Stimulated activated CD8-positive, alpha-beta memory T cell treated with anti-CD3 and anti-CD28 coated beads, Interleukin-4, amount 100 ng/mL, for 24 hours (primary cell): Measurements from ENCODE around the gene FILIP1.
"Not testable (repeated sequence)": the region's sequence is repeated elsewhere in the genome, so short reads cannot be mapped to it uniquely, and the experiment has no call there.

ENCODE experiments used
- DNase-seq: peaks from one replicate; pipeline ENCODE4 v3.0.0-alpha.2; 2020; ENCODE audit warnings: low read depth

FILIP1 gene

DNA sequence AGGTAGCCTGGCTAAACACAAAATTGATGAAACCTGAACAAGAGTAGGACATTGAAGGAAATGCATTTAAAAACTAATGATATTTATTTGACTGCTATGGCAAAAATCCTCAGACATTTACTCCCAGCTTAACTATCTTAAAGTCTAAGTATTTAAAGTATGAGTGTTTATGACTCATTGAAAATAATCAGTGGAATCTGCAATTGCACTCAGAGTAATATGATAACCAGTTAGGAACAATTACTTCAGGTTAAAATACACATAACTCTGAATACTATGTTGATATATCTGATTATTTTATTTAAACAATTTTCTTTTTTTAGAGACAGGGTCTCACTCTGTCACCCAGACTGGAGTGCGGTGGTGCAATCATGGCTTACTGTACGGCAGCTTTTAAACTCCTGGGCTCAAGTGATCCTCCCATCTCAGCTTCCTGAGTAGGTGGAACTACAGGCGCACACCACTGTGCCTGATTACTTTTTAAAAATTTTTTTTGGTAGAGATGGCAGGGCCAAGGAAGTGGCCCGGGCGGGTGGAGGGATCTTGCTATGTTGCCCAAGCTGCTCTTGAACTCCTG is 43.9 kb downstream of the FILIP1 start:
- DNase-seq: no peak

DNA sequence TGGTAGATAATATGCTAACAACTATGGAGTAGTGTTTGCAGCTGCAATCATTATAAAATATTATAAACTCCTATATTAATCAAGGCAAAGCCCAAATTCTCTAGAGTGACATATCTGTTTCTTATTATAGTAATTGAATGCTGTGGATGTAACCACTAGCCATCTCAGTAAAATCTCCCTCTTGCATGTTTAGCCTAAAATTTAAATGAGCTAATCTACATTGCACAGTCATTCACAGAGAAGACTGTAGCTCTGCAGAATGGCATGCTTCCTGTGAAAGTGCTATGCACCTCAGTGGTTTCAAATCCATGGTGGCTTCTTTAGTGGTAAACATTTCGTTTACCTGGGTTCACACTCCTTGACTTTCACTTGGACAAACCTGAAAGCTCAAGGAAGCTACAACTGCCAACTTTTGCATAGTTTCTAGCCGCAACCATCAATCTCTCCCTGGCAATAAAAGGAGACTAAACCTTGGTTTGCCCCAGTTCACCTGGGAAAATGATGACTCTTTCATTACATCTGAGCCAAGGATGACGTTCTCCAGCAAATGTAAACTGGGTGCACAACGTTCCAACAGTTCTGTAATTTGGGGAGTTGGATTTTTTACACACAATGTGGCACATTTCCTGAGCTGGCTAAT is 47.2 kb downstream of the FILIP1 start:
- DNase-seq: no peak

DNA sequence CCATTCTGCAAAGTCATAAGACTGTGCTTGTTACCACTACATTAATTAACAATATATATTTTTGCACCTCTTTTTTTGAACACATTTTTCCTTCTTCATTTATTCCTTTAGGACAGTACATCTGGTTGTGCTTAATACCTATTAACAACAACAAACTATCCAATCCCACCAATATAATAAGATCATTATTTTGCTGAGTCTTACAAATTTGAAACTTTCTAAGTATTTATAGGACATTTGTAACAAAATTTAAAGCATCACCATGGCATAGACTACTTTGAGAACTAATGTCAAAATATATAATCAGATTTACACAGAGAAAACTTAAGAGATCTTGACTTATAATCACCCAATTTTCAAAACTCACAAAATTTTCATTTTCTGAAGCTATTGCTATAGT is 47.9 kb downstream of the FILIP1 start:
- DNase-seq: no peak

DNA sequence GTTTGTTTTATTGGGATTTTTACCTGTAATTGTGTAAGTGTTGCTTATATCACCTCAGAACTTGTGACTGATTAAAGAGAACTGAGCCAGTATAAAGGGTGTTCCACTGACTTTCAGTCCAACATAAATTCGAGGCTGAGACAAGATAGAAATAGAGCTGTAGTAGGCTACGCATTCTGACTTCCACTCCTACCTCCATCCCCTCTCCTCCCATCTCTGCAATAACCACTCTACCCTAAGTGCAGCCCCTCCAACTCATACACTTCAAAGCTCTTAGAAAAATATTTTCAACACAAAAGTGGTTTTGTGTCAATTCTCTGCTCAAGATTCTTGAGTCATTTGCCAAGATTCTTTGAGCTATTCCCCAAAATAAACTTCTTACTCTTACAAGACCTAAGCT is 48.7 kb downstream of the FILIP1 start:
- no peak for DNase-seq

DNA sequence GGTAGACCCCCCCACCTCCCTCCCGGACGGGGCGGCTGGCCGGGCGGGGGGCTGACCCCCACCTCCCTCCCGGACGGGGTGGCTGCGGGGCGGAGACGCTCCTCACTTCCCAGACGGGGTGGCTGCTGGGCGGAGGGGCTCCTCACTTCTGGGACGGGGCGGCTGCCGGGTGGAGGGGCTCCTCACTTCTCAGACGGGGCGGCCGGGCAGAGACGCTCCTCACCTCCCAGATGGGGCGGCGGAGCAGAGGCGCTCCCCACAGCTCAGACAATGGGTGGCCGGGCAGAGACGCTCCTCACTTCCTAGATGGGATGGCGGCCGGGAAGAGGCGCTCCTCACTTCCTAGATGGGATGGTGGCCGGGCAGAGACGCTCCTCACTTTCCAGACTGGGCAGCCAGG is 51.7 kb downstream of the FILIP1 start:
- DNase-seq: not testable (repeated sequence)

DNA sequence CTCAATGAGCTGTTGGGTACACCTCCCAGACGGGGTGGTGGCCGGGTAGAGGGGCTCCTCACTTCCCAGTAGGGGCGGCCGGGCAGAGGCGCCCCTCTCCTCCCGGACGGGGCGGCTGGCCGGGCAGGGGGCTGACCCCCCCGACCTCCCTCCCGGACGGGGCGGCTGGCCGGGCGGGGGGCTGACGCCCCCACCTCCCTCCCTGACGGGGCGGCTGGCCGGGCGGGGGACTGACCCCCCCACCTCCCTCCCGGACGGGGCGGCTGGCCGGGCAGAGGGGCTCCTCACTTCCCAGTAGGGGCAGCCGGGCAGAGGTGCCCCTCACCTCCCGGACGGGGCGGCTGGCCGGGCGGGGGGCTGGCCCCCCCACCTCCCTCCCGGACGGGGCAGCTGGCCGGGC is 52.1 kb downstream of the FILIP1 start:
- not testable (repeated sequence) for DNase-seq

DNA sequence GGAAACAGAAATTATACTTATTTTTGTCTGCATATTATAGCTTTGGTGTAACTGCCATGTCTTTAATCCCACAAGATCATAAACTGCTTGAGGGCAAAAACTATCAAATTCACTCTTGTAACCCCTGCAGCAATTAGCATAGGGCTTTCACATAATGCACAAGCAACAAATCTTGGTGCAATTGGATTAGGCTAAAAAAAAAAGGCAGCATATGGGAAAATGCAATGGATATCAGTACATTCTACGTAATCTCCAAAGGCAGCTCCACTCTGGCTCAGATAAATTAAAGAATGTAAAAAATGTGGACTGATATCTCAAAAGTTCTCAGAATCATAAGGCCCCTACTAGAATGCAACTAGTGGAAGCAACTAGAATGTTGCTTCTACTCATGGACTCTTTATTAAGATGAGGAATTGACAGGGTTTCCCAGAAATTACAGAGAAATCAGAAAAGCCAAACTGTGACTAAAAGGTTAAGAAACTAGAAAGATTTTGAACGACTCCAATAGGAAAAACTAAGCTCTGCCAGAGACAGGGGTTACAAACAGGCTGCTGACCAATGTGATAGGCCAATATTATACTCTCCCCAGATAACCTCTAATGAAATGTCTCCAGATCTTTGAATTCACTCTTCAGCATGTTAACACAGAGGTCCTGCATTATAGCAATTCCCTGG is 55.0 kb downstream of the FILIP1 start:
- DNase-seq: no peak

DNA sequence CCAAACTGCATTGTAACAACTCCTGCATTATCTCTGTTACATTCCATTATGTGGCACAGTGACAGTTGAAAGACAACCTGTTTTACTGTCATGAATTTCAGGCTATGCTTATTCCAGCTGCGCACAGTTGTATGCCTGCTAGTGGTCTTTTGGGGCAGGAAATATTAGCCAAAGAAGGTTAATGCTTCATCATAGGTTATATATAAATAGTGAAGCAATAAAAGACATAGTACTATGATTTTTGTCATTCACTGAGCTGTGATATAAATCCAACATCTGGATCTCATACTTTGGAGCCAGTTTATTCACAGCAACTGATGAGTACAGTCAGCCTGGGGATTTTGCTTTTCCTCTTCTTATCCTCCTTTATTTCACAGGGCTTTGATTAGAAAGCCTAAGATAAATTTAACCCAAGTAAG is 55.6 kb downstream of the FILIP1 start:
- no peak for DNase-seq

DNA sequence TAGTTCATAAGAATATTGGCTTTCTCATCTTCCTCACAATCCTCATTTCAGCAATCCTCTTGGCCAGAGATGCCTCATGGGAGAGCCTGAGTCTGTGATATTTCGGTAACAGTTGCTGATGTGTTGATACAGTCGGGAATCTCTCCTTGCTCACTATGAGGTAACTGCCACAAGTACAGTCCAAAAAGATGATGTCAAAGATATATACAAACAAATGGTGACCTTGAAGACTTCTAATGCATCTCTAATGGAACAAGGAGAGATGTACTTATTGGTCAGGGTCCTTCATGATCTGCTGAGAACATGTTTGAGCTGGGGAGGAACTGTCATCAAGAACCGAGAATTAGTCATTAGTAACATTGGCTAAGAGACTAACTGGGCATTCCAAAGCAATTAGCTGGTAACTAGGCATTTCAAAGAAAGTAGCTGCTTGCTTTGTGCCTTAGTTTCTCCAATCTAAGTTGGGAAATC is 56.1 kb downstream of the FILIP1 start:
- no peak for DNase-seq

DNA sequence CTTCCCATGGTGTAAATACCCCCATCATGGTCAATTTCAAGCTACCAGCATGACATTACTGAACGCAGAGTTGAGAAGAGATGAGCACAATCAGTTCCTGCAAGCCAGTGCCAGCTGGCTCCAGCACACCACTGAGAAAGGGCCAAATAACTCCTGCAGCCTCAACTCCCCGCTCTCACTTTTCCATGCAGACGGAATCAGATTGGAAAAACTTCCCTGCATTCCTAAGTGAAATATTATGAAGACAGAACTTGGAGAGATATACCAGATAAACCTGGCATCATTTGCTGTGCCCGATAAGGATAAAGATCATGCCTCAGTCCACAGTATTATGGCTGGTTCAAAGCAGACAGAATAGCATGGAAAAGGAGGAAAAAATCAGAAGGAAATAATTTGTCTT is 56.7 kb downstream of the FILIP1 start:
- no peak for DNase-seq

DNA sequence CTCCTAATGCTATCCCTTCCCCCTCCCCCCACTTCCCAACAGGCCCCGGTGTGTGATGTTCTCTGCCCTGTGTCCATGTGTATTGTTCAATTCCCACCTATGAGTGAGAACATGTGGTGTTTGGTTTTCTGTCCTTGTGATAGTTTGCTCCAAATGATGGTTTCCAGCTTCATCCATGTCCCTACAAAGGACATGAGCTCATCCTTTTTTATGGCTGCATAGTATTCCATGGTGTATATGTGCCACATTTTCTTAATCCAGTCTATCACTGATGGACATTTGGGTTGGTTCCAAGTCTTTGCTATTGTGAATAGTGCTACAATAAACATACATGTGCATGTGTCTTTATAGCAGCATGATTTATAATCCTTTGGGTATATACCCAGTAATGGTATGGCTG is 60.8 kb downstream of the FILIP1 start:
- DNase-seq: not testable (repeated sequence)

DNA sequence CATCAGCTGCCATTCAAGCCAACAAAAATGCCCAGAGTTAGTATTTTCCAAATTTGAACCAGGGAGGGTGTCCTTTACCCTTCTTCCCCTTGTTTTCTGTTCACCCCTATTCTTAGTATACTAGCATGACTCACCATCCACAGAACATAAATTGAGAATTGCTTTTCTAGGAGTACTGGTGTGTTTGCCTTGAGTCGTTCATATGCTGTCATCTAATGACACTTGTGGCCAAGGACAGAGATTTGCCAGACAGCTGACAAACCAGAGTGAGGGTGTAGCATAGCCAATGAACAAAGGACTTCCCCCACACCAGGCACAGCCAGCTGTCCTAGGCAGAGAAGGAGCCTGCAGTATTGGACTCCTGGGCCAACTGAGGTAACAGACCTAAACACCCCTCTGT is 62.2 kb downstream of the FILIP1 start:
- DNase-seq: no peak

DNA sequence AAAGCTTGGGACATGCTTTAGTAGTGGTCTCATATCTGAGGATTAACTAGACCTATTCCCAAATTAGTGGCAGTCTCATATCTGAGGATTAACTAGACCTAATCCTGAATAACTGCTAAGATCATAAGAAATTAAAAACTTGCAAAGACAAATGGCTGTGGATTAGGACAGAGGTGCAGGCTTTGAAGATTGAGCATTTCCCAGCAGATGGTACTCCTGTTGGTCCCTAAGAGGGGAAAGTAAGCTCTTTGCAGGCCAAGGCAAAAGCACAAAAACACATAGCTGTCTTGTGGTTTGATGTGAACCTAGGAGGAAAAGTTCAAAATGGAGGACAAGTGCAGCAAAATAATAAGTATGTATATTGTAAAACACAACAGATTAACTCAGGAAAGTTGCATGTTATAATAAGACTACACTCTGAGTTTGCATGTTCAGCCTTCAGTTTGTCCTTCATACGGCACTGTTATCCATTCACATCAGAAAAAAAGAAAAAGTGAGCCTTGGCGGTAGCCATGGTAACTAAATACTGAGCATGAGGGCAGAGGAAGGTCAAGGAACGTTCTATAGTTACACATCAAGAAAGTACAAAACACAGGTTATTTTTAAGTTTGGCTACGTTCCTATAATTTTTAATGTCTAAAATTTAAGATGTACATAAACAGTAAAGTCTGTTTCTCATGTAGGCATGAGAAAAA is 62.8 kb downstream of the FILIP1 start:
- DNase-seq: no peak

DNA sequence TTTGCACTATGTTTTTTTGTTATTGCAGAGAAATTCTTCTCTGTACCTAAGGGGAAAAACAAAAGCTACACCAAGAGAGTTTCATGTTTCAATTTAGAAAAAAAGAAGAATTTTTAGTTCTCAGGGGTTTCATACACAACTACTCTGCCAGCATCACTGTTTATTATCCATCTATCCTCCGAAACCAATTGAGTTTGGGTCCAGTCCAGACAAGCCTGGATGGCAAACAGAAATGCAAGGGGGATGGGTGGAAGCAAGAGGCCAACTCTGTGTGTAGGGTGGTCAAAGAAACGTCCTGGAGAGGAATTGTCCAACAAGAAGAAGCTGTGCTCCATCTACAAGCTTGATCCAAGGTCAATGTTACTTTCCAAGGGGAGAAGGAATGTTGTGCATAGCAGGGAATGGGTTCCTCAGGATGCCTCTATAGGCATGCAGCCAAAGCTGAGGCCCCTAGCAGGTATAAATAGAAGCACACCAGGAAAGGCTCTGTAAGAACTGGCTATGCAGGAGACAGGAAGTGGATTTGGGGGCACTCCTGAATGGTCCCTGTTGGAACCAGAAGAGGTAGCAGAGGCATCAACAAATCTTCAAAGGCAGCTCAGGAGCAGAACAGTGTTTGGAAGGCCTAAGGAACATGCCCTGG is 64.4 kb downstream of the FILIP1 start:
- DNase-seq: no peak

DNA sequence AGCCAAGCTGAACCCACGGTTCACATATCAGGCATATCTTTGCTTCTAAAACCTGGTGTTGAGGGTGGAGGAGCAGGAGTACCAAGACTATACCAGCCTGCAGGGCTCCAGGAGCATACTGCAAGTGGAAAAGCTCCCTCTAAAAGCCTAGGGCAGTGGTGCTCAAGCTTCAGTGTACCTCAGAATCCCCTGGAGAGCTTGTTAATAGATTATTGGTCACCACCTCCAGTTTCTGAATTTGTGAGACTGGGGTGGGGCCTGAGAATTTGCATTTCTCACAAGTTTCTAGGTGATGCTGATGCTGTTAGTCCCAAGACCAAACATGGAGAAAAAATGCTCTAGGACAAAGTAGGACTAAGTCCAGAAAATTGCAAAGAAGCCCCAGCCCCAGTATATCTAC is 65.4 kb downstream of the FILIP1 start:
- no peak for DNase-seq

DNA sequence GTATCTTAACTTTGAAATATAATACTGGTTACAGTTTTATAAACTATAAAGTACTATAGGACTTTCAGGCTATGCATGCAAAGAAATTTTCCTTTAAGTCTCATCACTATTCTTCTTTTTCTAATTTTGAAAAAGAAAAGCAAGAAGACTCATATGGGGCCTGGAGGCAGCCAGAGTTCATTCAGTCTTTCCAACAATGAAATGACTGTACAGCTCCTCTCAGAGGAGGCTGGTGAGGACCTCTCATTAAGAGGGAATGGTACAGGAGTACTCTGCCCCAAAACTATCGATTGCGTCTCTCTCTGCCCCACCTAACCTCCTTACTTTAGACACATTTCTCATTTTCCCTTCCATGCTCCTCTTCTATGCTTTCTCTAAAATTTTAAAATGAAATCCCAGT is 66.3 kb downstream of the FILIP1 start:
- DNase-seq: no peak

DNA sequence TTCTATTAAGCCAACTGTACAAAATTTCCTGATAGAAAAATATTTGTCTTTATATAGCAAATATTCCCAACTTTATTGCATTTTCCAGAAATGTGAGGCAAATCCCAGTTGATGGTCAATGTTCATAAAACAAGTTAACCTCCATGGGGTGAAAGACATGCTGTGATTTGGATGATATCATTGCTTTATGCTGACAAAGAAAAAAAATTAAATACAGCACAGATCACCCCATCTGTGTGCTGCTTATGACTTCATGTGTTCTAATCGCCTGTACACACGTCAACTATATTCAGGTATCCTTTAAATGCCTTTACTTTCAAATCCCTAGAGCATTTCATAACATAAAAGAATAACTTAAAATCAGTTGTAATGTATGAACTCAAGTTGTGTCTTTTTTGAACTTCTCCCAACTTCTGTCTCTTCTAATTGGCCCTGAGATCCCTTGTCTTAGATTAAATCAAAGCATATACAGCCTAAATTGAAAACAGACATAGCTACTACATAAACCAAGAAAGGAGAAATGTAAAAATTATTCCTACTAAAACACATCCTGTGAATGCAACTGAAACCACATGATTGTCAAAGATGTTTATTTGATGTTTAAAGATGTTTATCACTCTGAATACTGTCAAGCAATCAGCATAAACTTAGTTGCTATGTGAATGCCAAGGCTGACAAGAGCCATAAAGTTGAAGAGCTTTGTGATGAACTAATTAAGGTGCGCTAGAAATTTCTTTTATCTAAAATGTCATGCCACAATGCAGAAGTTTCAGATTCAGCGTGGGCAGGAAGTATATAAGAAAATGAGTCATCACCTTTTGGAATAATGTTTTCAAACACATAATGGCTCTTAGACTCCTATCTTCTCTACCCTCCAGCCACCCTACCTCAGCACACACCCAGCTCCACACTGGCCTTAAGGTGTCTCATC is 68.7 kb downstream of the FILIP1 start:
- no peak for DNase-seq

DNA sequence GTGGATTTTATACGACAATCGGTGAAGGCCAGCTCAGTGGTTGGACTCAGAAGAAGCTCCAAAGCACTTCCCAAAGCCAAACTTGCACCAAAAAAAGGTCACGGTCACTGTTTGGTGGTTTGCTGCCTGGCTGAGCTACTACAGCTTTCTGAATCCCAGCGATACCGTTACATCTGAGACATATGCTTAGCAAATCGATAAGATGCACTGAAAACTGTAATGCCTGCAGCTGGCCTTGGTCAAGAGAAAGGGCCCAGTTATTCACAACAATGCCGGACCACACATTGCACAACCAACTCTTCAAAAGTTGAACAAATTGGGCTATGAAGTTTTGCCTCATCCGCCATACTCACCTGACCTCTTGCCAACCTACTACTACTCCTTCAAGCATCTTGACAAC is 70.2 kb downstream of the FILIP1 start:
- no peak for DNase-seq

DNA sequence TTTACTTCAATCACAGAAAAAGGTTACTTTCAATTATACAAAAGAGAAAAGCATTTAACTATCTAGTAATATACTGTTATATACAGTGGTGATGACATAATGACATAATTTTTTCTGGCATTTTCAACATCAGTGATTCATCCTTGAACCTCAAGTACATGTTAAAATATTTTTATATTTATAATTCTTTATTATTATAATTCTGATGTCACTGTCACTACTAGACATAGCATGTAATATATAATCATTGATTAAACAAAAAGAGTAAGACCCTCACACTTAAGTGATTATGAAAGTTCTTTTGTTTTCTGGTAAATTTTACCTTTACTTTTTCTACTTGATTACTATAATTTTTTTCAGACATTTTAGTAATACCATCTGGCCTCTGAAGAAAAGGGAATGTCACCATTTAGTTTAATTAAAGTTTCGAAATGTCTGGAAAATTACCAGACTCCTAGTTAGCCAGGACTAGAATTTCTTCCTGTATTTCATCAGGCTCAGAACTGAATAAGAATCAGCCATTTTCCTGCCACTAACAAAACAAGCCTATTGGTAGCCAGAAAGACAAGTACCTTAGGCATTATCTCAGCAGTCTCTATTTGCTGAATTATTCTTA is 71.5 kb downstream of the FILIP1 start:
- DNase-seq: no peak

DNA sequence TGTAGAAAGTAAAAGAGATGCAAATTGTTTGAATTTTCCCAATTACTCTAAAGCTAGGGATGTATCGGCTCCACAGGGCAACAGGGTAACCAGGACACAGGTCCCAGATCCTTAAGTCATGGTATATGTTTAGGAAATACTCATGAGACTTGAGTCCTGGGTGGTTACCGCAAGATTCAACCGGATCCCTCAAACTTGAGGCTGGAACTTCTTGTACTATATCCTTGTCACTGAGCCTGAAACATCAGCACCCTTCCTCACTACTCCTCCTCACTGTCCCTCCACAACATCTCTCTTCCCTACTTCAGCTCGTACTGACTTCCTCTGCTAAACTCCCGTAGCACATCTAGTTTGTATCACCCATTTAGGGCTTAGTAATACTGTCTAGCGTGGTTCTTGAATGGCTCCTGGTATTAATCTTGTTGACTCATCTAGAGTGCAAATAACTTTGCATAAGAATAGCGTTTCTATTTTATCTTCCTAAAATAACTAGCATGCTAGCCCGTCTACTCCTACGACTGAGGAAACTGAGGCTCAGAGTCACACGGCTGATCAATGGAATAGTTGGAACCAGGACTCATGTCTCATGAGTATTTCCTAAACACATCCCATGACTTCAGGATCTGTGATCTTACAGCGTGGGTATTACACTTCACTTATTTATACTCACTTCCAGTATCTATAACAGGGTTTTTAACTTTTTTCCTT is 72.1 kb downstream of the FILIP1 start:
- DNase-seq: no peak
